Psoas muscle (tissue), 8 donors: ENCODE data around the gene SERPINB6. TPM values are rescaled to one million over a fixed set of nuclear protein-coding genes. Genes with fewer than 3 reads are reported as not detected.
"Not testable (repeated sequence)": the region's sequence is repeated elsewhere in the genome, so short reads cannot be mapped to it uniquely, and the experiment has no call there.

Source experiments
- ATAC-seq, 4 donors: fragments of 200-7000 bp; cut with Tn5 transposase; one replicate each; pipeline ENCODE4 v1.9.1; 2020; ENCODE audit warnings: moderate library complexity in 3 of 4, mild to moderate bottlenecking in 2 of 4
- DNase-seq, 2 donors: peaks; one replicate each; pipeline ENCODE4 v3.0.0-alpha.2; 2020
- H3K27ac ChIP-seq: fragments of 200-600 bp; one replicate; pipeline ENCODE4 v1.8.0; 2022
- H3K27me3 ChIP-seq, 3 donors: fragments of 200-600 bp in 1 of 3; one replicate each; pipeline versions ENCODE4 v1.6.1 to v1.8.0; 2013 to 2022; ENCODE audit warnings: low read length in 2 of 3, mild to moderate bottlenecking in 2 of 3, moderate library complexity in 1 of 3; ENCODE audit not compliant: insufficient read depth in 3 of 3
- H3K36me3 ChIP-seq, 2 donors: fragments of 200-600 bp in 1 of 2; one replicate each; pipeline versions ENCODE4 v1.6.1 to v1.8.0; 2013 to 2022; ENCODE audit warnings: low read depth in 1 of 2, mild to moderate bottlenecking in 1 of 2, moderate library complexity in 1 of 2; ENCODE audit not compliant: insufficient read depth in 1 of 2
- H3K4me1 ChIP-seq: fragments of 200-600 bp; one replicate; pipeline ENCODE4 v1.8.0; 2022
- H3K4me3 ChIP-seq: fragments of 200-600 bp; one replicate; pipeline ENCODE4 v1.8.0; 2022; ENCODE audit warnings: mild to moderate bottlenecking
- H3K9me3 ChIP-seq: fragments of 200-600 bp; one replicate; pipeline ENCODE4 v1.8.0; 2022
- CTCF ChIP-seq: fragments of 200-600 bp; IDR thresholded peaks from one replicate; pipeline ENCODE4 v1.8.0; 2022; ENCODE audit warnings: antibody characterized with exemption
- WGBS, 3 donors: extraction: QIAGEN DNeasy Blood & Tissue Kit; methylation state at CpG; one replicate each; pipeline versions ENCODE4 v1.1.6 to v1.1.7; 2013; 5-methylcytosine and 5-hydroxymethylcytosine counted together
- intact Hi-C, 2 donors: fragments of 100-400 bp; cut with DNase I; formaldehyde crosslinking; loops; one replicate each; pipeline versions ENCODE4 v1.11.0 to v1.14.2; 2022
- polyA plus RNA-seq, 3 donors: library from polyadenylated mRNA; stranded (reverse); fragments of 200-250 nt; gene quantifications; one replicate each; pipeline ENCODE4 v1.2.3, GENCODE V29; 2013
- total RNA-seq, 4 donors: library from RNA; stranded (reverse); fragmentation: NEBNext Ultra II Directional in 2 of 4; extraction: Animal tissue kit (Norgen Biotek cat#: 25700) in 2 of 4; gene quantifications; one replicate each; pipeline versions ENCODE4 v1.2.1 to v1.2.4, GENCODE V29; 2021 to 2023
- donor health status: healthy with polysubstance abuse.
- donor health status: DM: no; HTN: no; CAD: no; lungs with moderate emphysema.
- donor health status: Bipolar disorder and iron deficiency.
- donor health status: healthy.
- donor health status: DM: yes; HTN: yes; CAD: no.
- donor health status: DM: no; HTN: no; CAD: no.
- donor health status: DM: no; HTN: no; CAD: no.
- donor health status: DM: yes; HTN: yes; CAD: no.

The SERPINB6 gene
- total and polyA plus RNA-seq, 7 donors = 92.3 to 239 (median 165) TPM

GRCh38 chr6:2938004-2938631, 33.2 kb downstream of the SERPINB6 start:
- H3K27me3 ChIP-seq = no peaks in the 10 kb centered on the region
- intact Hi-C loops = loop anchor here in 1 of 2 donors (10.0 kb wide), 1 partner anchor 143 kb away; no protein-coding TSS in a partner anchor
- H3K27ac ChIP-seq = no peak overlapping the region
- no peaks in the 10 kb centered on the region for H3K36me3 ChIP-seq
- H3K4me3 ChIP-seq = no peak overlapping the region
- TF ChIP-seq CTCF = no peak
- no peak for ATAC-seq
- WGBS, 3 donors = 74 to 78% (median 76%) methylated on average over 16 of the region's 16 CpGs
- H3K4me1 ChIP-seq = peaks cover 8% of the 10 kb centered on the region
- H3K9me3 ChIP-seq = no peaks in the 10 kb centered on the region
- no peak for DNase-seq

GRCh38 chr6:2937627-2938003, 33.8 kb downstream of the SERPINB6 start:
- no peak for TF ChIP-seq CTCF
- H3K36me3 ChIP-seq = no peaks in the 10 kb centered on the region
- H3K9me3 ChIP-seq = no peaks in the 10 kb centered on the region
- 91 to 98% (median 93%) methylated on average over 3 of the region's 3 CpGs for WGBS, 3 donors
- no peak overlapping the region for H3K4me3 ChIP-seq
- no peak for ATAC-seq
- H3K27ac ChIP-seq = no peak overlapping the region
- H3K27me3 ChIP-seq = no peaks in the 10 kb centered on the region
- intact Hi-C loops = loop anchor here in 1 of 2 donors (10.0 kb wide), 1 partner anchor 143 kb away; no protein-coding TSS in a partner anchor
- peaks cover 5% of the 10 kb centered on the region for H3K4me1 ChIP-seq
- no peak for DNase-seq

- no peak for TF ChIP-seq CTCF
- no peak for DNase-seq
- Histone ChIP-seq H3K36me3 (no peaks in the 10 kb centered on the region), H3K27ac (no peak overlapping the region), H3K4me1 (peaks cover 11% of the 10 kb centered on the region), H3K9me3 (no peaks in the 10 kb centered on the region), H3K27me3 (no peaks in the 10 kb centered on the region), H3K4me3 (no peak overlapping the region)
- 93 to 95% (median 95%) methylated on average over 36 to 44 of the region's 44 CpGs for WGBS, 3 donors
- no peak for ATAC-seq
- intact Hi-C loops = loop anchor here in 1 of 2 donors (10.0 kb wide), 1 partner anchor 141 kb away; no protein-coding TSS in a partner anchor
Observed at GRCh38 chr6:2935566-2936291, 35.6 kb downstream of the SERPINB6 start.

GRCh38 chr6:2934057-2934456, 37.3 kb downstream of the SERPINB6 start:
- 93 to 99% (median 95%) methylated on average over 1 of the region's 1 CpG for WGBS, 3 donors
- intact Hi-C loops = loop anchor here (5.0 to 10.0 kb wide), 2 partner anchors 139 to 142 kb away; no protein-coding TSS in a partner anchor
- Histone ChIP-seq H3K27ac (no peak overlapping the region), H3K27me3 (no peaks in the 10 kb centered on the region), H3K9me3 (no peaks in the 10 kb centered on the region), H3K4me3 (no peak overlapping the region), H3K36me3 (no peaks in the 10 kb centered on the region), H3K4me1 (peaks cover 11% of the 10 kb centered on the region)
- DNase-seq (no peak), ATAC-seq (no peak)
- TF ChIP-seq CTCF = no peak

- not testable (repeated sequence) for DNase-seq, H3K9me3 ChIP-seq, ATAC-seq, H3K36me3 ChIP-seq, H3K4me3 ChIP-seq, H3K27me3 ChIP-seq
- Histone ChIP-seq H3K27ac (peak overlapping the region; percentile 78), H3K4me1 (peaks cover 11% of the 10 kb centered on the region)
- intact Hi-C loops = loop anchor here (1.0 to 10.0 kb wide), 4 partner anchors 86 to 141 kb away; no protein-coding TSS in a partner anchor
- WGBS, 3 donors = 89 to 93% (median 90%) methylated on average over 11 of the region's 11 CpGs
Observed at GRCh38 chr6:2932911-2933310, 38.5 kb downstream of the SERPINB6 start.
